HG03558 (cell line): ENCODE data around the gene MRPL42.
"Not testable (repeated sequence)": the region's sequence is repeated elsewhere in the genome, so short reads cannot be mapped to it uniquely, and the experiment has no call there.

ENCODE experiments used
- ATAC-seq: cut with Tn5 transposase; IDR thresholded peaks from one replicate; pipeline ENCODE4 v1.9.1; 2021; ENCODE audit warnings: moderate number of reproducible peaks; ENCODE audit not compliant: unreplicated experiment; ENCODE audit errors: extremely low read depth

MRPL42 gene

GRCh38 chr12:93536111-93536765, 68.9 kb downstream of the MRPL42 start:
- no peak for ATAC-seq

GRCh38 chr12:93536766-93537488, 69.6 kb downstream of the MRPL42 start:
- ATAC-seq: peak; percentile 76

- no peak for ATAC-seq
These were observed 70.5 kb downstream of the MRPL42 start for GRCh38 chr12:93537769-93538168.

GRCh38 chr12:93539821-93540220, 72.5 kb downstream of the MRPL42 start:
- ATAC-seq: no peak

- no peak for ATAC-seq
These were observed 73.2 kb downstream of the MRPL42 start for GRCh38 chr12:93540466-93540865.

GRCh38 chr12:93541578-93542225, 74.4 kb downstream of the MRPL42 start:
- no peak for ATAC-seq

- no peak for ATAC-seq
These were observed 80.5 kb downstream of the MRPL42 start for GRCh38 chr12:93547778-93548177.

- no peak for ATAC-seq
These were observed 81.9 kb downstream of the MRPL42 start for GRCh38 chr12:93549174-93549573.

GRCh38 chr12:93550748-93551611, 83.7 kb downstream of the MRPL42 start:
- ATAC-seq: no peak

GRCh38 chr12:93552427-93552826, 85.1 kb downstream of the MRPL42 start:
- no peak for ATAC-seq

GRCh38 chr12:93557879-93558278, 90.6 kb downstream of the MRPL42 start:
- ATAC-seq: not testable (repeated sequence)

GRCh38 chr12:93558685-93559084, 91.4 kb downstream of the MRPL42 start:
- ATAC-seq: not testable (repeated sequence)

- ATAC-seq: no peak
These were observed 96.7 kb downstream of the MRPL42 start for GRCh38 chr12:93563807-93564538.

GRCh38 chr12:93565760-93566159, 98.4 kb downstream of the MRPL42 start:
- ATAC-seq: no peak
